NCI-H2227 (cell line): Measurements from ENCODE around the gene TMED6.

ENCODE experiments used
- DNase-seq: peaks from one replicate; lab custom pipeline; 2025; ENCODE audit not compliant: unreplicated experiment; lab: John Stamatoyannopoulos, UW

The TMED6 gene

DNA sequence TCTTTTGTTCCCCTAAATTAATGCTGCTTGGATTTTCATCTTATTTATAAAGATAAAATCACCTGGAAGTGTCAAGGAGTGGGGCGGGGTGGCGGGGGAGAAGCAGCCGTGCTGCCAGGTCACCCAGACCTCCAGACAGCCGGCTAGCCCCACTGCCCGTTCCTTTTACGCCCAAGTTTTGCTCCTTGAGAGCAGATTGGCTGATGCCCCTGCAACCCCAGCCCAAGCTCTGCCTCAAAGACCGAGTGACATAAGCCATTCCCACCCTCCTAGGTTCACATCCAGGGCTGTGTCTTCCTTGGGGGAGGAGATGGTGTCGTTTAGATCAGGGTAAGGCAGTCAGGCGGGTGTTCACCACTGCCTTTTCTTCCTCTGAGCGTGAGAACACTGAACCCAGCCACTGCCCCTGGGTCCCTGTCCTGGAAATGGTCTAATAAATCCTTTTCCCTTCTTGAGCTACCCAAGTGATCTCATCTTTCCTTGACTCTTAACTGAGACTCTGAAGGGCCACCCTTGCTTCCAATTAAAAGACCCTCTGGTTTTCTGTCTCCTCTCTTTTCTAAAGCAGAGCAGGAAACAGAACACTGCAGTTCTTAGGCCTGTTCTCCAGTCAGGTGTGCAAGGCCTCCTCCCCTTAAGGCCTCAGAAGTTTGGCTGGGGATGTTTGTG lies 26.9 kb downstream of the TMED6 start:
- DNase-seq, result no peak

DNA sequence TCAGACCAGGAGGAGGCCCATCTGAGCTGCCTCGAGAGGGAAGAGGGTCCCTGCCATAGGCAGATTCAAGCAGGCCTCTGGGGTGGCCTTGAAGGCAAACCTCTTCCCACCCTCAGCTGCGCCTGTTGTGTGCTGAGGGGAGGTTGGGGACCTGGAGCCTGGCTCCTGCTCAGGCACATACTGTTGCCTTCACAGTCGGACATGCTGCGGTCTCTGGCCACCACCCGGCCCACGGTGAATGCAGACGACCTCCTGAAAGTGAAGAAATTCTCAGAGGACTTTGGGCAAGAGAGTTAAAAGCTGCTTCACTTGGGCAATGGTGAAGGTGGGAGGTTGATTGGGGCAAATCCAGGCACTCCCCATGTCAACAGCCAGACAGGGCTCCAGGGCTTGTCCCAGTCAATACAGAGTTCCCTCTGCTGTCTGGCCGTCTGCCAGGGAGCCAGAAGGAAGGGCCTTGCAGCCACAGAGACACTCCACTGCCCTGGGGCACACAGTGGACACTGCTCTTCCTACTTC lies 27.5 kb downstream of the TMED6 start:
- no peak for DNase-seq

DNA sequence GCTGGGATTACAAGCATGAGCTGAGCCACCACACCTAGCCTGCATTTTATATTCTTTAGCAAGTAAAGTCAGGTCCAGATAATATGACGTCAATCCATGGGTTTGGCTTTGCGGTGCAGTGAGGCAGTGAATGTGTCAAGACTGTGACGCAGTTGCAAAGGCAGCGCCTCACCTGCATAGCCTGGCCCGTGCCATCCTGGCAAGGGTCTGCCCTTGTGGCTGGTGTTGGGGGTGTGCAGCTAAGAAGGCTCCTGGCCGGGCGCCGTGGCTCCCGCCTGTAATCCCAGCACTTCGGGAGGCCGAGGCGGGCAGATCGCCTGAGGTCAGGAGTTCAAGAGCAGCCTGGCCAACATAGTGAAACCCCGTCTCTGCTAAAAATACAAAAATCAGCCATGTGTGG lies 28.2 kb downstream of the TMED6 start:
- no peak for DNase-seq

DNA sequence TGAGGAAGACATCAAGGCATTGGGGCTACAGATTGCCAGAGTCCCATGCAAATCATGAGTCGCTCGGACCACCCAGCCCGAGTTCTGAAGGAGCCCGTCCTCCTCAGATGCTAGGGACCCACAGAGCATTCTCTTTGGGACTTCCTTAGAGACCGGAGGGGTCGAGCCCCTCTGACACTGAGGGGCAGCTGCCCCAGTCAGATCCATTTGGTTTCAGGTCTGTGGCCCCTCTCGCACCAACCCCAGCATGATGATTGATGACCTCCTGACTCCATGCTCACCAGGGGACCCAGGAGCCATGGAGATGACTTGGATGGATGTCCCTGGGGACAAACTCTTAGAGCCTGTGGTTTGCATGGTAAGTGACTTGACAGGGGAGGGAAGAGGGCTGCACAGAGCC lies 29.2 kb downstream of the TMED6 start:
- no peak for DNase-seq

DNA sequence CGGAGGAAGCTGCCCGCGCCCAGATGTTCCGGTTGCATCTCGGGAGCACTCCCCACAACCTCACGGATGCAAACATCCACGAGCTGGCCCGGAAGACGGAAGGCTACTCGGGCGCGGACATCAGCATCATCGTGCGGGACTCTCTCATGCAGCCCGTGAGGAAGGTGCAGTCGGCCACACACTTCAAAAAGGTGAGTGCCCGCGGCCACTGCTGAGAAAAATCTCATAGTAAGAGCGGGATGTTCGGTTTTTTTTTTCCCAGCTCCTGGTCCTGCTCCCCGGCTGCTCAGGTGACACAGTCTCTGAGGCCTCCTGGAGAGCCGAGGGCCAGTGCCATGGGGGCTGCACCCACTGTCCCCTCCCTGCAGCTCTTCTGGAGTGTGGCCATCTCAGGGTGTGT lies 30.5 kb downstream of the TMED6 start:
- no peak for DNase-seq

DNA sequence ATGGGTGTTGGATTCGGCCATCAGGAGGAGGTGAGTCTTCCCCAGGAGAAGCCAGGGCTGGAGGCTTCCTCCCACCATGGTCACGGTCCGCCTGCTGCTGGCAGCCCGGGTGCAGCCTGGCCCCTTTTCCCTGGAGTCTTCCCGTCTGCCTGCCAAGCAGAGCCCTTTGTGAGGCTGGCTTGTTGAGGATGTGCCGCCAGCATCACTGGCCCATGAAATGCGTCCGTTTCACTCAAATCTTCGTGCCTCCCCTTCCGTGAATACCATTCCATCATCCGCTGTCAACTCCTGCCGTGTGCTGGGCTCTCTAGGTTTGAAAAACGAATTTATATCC lies 30.9 kb downstream of the TMED6 start:
- DNase-seq, result no peak

DNA sequence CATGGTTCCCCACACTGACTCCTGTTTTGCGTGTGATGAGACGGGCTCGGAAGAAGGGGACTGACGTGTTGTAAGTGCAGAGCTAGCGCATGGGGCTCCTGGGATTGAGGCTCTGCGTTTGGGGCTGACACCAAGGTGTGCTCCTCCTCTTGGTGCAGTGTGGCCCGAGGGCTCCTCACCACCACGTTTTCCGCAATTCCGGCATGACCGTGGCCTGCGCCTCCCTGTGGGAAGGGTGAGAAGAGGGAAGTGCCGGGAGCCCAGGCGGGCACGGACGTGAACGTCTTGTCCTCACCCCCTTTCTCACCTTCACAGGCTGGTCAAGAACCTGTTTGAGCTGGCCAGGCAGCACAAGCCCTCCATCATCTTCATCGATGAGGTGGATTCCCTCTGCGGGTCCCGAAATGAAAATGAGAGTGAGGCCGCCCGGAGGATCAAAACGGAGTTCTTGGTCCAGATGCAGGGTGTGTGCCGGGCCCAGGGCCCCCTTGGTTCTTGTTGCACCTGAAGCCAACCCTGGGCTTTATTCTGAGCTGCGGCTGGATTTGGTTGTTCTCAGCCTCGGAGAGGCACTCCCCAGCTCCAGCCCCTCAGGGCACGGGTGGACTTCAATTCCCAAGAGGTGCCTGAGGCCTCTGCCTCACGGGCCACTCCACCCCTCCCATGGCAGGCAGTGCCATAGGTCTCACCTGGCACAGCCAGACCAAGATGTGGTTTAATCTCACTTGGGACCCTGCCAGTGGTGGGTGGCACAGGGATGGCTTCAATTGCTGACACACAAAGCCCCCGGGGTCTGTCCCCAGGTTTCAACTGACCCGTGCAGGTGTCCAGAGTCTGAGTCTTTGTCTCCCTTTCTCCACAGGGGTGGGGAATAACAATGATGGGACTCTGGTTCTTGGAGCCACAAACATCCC lies 31.5 kb downstream of the TMED6 start:
- DNase-seq, result no peak

DNA sequence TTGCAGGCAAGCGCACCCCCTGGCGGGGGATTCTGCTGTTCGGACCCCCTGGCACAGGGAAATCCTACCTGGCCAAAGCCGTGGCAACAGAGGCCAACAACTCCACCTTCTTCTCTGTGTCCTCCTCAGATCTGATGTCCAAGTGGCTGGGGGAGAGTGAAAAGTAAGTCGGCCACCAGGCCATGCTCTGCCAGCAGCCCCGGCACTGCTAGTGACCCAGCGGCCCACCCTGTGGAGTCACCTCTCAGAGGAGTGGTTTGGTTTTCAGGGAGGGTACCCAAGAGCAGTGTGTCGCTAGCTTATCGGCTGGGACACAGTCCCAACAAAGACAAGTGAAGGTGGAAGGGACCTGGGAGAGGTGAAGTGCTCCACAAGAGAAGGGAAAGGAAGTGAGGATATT lies 32.2 kb downstream of the TMED6 start:
- DNase-seq, result no peak

DNA sequence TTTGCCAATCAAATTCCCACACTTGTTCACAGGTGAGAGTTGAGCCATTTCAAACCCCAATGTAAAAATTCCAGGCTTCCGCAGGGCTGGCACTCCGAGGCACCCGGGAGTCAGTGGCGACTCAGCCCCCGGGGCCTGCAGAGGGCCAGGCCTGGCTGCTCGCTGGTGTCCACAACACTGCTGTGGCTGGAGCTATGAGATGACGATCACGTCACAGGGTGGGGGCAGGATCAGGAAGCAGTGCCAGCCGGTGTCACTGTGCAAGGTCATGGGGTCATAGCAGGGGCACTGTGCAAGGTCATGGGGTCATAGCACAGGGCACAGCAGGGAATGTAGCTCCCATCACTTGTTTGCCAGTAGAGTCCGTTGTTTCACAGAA lies 32.7 kb downstream of the TMED6 start:
- no peak for DNase-seq

DNA sequence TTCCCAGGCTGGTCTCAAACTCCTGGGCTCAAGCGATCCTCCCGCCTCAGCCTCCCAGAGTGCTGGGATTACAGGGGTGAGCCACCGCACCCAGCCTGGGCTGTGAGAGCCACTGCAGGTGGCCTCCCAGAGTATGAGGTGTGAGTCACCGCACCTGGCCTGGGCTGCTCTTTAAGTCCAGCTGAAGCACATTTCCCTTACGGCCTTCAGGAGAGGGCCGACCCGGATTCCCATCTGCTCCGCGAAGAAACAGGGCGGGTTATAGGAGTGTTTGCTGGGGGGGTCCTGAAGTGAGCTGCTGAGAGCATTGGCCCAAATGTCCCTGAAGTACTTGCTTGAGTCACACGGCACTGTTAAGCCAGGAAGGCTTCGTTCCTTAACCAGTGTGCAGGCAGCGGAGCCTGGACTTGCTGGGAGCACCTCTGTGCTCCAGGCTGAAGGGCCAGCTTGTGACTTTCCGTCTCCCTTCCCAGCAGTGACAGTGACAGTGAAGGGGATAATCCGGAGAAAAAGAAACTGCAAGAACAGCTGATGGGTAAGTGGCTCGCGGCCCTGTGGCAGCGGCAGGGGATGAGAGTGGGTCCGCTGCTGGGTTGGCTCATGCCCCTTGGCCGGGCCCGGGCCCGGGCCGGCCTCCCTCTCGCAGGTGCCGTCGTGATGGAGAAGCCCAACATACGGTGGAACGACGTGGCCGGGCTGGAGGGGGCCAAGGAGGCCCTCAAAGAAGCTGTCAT lies 33.2 kb downstream of the TMED6 start:
- no peak for DNase-seq

DNA sequence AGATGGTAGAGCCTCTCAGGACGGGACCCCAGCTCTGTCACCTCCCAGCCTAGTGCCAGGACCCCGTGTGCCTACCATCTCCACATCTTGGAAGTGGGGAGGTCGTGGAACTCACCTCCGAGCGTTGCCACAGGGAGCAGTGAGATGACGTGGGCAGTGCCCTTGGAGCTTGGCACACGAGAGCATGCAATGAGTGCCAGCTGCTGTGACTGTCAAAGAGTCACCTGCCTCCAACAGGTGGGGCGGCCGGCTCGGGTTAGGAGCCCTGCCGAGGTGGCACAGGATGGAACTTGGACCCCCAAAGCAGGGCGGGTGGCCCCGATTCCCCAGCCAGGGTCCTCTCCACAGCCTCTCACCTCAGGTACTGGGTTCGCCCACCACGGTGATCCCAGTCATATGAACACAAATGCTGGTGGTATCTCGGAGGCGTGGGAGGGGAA lies 35.0 kb downstream of the TMED6 start:
- DNase-seq, result no peak

DNA sequence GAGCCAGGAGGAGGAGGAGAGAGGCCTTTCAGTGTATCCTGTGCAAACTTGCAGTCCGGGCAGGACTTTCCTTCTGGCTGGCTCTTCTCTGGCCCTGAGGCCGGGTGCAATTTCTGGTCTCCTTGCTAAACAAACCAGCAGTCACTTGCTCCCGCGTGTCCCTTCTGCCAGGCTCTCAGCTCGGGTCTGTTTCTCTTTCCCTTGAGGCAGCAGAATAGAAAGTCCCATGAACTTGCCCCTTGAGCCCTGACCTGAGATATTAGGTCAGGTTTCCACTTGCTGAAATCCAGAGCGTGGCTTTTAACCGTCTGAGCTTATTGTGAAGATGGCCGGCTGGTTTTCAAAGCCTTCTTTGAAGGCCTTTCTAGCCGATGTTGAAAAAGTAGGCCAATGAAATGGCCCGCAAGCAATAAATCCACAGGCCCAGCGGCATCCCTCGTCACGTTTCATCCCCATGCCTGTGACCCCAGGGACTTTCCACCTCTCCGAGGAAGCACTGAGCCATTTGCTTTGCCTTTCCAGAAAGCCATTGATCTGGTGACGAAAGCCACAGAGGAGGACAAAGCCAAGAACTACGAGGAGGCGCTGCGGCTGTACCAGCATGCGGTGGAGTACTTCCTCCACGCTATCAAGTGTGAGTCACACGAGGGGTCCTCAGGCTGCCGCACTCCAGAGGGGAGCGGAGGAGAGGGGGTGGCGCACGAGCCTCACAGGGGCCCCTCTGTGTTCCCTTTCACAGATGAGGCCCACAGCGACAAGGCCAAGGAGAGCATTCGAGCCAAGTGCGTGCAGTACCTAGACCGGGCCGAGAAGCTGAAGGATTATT lies 35.9 kb downstream of the TMED6 start:
- no peak for DNase-seq

DNA sequence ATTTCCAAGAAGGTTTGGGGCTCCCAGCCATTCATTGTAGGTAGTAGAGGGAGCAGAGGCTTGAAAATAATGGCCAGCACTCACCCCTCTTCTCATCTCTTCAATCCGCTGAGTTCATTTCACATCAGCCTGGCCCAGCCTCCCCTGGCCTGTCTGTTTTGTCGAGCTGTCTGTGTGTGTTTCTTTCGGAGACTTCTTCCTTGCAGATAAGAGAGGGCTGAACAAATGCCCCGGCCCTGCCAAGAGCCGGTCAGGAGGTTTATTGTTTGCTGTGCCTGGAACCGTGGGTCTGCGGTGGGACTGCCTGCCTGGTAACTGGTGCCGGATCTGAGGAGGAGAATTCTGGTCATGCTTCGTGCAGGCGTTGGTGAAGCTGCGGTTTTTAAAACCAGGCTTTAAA lies 37.1 kb downstream of the TMED6 start:
- no peak for DNase-seq

DNA sequence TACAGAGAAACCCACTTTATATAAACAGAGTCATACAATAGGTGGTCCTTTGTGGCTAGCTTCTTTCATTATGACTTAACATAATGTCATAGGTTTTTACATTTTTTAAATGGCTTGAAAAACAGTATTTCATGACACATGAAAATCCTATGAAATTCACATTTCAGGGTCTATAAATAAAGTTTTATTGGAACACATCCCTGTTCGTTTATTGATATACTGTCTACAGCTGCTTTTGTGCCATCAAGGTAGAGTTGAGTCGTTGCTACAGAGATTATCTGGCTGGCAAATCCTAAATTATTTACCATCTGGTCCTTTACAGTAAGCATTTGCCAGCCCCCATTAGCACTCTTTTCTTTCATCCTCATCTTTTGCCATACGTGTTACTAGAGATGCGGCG lies 38.1 kb downstream of the TMED6 start:
- no peak for DNase-seq

DNA sequence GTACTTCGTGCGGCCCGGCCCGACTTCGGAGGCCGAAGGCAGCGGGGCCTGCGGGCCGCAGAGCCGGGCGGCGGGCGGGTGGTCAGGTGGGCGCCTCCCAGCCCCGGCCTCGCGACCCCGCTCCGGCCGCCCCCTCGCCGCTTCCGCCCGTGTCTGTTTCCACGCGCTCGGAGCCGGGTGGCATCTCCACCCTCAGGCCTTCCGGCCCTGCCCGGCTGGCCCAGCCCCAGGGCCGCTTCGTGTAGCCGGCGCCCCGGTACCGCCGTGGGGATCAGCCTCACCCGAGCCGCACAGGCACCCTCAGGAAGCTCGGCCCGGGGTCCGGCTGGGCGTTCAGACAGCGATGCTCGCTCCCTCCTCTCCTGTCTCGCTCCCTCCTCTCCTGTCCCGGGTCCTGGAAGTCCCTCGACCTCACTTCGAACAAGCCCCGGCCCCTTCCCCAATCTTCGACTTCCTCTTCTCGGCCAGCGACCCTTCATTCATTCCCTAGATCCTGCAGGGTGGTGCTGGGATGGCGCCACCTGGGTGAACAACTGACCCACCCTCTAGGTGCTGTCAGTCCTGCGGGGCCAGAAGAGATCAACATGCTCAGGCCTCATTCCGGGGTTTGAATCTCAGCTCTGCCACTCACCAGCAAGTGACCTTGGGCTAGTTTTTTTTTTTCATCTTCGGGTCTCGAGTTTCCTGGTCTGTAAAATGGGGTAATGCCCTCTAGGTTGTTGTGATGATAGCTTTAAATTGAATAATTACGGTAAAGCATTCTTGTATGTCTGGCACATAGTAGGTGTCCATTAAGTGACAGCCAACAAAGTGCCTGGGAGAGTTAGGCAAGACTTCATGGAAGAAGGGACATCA lies 39.8 kb downstream of the TMED6 start:
- DNase-seq, result peak; percentile 36

DNA sequence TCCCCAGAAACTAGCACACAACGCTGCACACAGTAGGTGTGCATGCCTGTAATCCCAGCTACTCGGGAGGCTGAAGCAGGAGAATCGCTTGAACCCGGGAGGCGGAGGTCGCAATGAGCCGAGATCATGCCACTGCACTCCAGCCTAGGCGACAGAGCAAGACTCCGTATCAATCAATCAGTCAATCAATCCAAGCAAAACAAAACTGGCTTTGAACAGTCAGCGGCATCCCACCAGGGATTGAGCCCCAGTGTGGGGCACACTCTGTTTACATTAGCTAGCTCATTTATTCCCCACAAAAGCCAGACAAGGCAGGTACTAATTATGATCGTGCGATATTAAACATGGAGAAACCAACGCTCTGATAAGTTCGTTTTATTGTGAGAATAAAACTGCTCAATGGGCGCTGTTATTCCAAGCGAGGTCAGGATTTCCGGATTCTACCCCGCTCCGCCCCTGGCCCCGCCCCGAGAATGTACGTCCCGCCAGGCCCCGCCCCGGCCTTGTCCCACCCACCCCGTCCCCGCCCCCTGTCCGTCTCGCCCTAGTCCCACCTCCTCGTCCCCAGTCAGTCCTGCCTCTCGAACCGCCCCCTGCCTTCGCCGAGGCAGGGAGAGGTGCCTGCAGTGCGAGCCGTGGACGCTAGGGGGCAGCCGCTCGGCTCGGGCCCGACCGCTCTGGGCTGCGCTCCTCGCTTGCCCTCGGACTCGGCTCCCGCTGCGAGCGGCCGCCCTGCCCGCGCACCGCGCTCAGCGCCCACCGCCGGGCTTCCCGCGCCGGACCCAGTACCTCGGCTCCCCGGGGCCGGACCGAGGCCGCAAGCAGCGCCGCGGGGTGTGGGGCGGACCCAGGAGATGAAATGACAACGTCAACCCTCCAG lies 40.7 kb downstream of the TMED6 start, which contains the start of gene VPS4A:
TSS of gene VPS4A (plus strand) at position 698 of the 880 bp plus-strand sequence. CDS start at position 860, 162 bp downstream.
- DNase-seq, result peak; percentile 94

DNA sequence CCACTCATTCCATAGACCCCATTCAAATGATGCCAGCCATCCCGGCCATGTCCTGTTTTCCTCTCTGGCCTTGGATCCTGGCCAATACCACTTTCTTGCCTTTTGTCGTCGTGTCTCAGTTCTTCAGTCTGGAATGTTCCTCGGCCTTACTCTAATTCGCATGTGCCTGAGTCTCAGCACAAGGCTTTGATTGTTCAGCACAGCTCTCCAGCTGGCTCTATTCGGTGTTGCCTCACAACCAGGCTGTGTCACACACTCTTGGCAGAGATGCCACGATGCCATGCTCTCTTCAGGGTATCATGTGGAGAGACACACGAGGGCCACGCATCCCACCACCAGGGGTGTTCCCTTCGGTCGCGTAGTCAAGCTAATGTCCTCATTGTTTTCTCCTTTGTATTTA lies 42.3 kb downstream of the TMED6 start:
- no peak for DNase-seq

DNA sequence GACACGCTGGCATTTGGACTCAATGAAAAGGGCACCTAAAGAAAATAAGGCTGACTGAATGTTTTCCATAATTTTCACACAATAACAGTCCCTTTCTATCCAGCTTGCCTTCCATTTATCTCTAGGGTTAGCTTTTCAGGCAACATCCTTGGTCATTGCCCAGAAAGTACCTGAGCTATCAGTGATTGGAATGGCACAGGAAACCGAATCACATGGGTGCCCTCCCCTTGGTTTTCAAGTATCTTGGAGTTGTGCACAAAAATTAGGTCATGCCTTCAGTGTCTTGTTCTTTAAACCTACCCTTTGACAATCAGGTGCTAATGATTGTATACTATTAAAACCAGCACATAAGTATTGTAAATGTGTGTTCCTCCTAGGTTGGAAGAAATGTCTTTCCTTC lies 43.7 kb downstream of the TMED6 start:
- no peak for DNase-seq

DNA sequence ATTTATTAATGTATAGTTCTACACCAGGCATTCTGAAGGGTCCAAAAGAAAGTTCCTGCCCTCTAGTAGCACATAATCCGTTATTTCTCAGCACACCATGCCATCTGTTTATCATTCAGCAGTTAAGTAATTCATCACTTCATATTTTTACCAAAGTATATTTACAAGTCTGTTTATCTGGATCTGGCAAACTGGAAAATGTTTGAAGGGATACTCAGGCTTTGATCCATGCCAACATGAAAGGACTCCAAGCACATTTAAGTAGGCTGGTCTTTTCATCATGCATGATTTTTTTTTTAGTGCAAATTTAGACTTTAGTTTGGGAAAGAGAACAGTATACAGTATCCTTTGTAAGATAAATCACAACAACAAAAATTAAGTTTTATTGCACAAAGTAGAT lies 44.5 kb downstream of the TMED6 start:
- no peak for DNase-seq
